ENCODE data around the gene RBBP8NL.

RBBP8NL gene

GRCh38 chr20:62427172-62428001 lies at the start of gene RBBP8NL:
RBBP8NL (minus strand) TSS chr20:62427539; CDS start chr20:62419647, 7,892 bp downstream.
- no peak for DNase-seq

DNA sequence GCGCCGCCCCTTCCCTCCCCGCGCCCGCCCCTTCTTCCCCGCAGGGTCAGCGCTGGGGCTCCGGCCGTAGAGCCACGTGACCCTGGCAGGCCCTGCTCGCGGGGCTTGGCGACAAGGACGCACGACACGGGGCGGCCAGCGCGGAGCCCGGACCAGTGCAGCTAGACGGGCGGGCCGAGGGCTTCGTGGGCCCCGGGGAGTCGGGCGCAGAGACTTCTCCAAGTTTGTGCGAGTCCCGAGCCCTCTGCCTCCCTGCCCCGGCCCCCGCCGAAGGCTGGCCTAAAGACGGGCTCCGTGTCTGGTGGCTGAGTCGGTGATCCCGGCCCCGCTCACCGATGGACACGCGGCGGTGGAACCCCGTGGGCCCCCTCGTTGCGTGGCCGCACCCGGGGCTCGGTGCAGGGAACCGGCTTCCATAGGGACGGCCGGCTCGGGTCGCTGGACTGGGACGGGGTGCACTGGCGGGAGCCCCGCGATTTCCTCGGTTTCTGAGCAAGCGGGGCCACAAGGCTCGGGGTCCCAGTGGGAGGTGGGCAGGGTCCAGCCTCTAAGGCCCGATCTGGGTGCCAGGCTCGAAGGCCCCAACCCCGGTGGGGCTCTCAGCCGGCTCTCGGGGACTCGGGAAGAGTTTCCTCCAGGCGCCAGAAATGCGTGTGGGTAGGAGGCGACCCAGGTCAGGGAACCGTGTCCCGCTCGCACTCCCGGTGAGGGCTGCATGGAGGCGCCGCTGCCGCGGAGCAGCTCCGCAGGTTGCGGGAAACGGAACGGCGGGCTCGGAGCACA lies 48.9 kb upstream of the RBBP8NL start:
- no peak for DNase-seq

DNA sequence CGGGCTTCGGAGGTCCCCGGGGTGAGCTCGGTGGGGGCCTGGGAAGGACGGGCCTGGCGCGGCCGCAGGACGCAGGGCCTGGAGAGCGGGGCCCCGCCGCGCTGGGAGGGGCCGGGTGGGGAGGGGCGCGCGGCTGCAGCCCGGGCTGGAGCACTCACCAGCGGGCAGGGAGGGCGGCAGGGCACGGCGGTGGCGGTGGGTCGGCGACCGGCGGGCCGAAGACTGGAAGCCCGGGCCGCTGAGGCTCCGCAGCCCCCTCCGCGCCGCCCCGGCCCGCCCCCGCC lies 48.4 kb upstream of the RBBP8NL start, which contains the start of gene GATA5:
TSS of gene GATA5 (minus strand) at position 224 of the 284 bp plus-strand sequence. CDS start 474 bp downstream, outside the sequence.
- DNase-seq: no peak

GRCh38 chr20:62475027-62475771 lies 47.9 kb upstream of the RBBP8NL start:
- DNase-seq: no peak

DNA sequence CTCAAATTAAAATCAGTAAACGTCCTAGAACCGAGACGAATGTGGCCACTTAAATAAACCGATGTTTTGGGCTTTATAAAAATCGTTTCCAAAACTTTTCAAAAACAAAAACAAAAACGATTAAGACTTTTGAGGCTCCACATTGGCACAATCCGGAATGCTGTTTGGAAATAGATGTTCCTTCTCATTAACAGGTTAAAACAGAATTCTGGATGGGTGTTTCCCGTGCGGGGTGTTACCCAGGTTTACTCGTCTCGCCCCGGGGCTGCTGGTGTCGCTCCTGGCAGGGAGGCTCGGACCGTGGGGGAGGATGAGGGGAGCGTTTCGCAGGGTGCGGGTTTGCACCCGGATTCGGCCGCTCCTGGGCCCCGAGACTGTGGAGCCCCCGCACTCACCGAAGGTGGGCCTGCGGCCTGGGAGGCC lies 47.3 kb upstream of the RBBP8NL start:
- no peak for DNase-seq

- no peak for DNase-seq
Observed at GRCh38 chr20:62473717-62474603, 46.6 kb upstream of the RBBP8NL start.

- DNase-seq: no peak
Observed at GRCh38 chr20:62472941-62473585, 45.7 kb upstream of the RBBP8NL start.

DNA sequence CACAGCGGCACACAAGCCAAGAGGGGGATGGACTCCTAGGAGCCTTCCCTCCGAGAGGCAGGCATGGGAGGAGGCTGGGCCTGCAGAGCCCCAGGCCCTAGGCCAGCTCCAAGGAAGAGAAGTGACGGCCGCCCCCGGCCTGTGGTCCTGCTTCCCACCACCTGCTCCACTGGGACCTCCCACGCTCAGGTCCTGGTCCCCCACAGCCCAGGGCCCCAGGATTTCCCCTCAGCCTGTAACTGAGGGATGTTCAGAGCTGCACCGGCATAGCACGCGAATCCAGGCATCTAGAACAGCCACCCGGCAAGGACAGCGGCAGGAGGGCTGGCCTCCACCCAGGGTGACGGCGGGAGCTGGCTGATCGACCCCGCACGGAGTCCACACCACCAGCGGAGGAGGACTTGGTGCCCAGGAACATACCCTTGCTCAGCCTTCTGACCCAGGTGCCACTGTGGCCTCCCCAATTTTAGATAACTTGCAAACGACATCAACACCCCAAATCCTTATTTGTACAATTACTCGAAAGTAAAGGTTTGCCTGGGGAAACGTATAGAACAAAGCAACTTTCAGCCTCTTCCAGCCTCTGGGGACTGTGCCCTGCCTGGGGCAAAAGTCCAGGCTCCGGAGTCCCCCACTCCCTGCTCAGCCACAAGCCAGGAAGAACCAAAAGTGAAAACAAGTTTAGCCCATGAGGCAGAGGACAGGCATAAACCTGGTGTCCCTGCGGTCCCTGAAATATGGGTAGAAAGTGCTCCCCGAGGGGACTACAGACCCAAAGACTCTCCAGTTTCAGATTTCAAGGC lies 45.0 kb upstream of the RBBP8NL start:
- no peak for DNase-seq

DNA sequence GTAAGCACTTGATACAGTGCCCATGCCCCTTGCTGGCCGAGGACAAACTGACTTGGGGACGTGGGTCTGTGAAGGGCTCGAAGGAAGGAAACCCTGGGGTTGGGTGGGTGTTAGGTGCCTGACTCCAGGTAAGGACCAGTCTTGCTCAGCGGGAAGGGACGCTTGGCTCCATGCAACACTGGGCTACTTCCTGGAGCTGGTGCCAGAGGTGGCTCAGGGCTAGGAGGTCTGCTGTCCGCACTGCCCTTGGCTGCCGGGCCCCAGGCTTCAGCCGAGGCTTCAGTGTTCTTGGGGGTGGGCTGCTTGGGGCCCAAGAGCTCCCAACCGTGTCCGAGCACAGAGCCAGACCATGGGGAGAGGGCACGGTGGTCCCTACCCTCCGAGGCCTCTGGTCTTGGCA lies 43.1 kb upstream of the RBBP8NL start:
- no peak for DNase-seq

- no peak for DNase-seq
Observed at GRCh38 chr20:62470001-62470400, 42.7 kb upstream of the RBBP8NL start.

DNA sequence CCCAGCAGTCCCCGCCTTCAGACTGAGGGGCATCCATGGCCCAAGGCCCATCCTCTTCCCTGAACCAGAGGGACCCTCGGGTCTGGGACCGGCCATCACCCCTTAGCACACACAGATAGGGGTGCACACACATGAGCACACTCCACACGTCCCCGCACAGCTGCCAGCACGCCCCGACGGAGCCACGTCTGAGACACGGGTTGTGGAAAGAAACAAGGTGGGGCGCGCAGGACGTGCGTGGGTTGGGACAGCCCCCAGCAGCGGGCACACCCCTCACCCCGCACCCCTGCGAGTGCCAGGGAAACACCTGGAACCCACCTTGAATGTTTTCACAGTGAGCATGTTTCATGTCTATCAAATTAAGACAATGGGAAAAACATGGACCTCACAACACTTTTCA lies 42.0 kb upstream of the RBBP8NL start:
- no peak for DNase-seq

DNA sequence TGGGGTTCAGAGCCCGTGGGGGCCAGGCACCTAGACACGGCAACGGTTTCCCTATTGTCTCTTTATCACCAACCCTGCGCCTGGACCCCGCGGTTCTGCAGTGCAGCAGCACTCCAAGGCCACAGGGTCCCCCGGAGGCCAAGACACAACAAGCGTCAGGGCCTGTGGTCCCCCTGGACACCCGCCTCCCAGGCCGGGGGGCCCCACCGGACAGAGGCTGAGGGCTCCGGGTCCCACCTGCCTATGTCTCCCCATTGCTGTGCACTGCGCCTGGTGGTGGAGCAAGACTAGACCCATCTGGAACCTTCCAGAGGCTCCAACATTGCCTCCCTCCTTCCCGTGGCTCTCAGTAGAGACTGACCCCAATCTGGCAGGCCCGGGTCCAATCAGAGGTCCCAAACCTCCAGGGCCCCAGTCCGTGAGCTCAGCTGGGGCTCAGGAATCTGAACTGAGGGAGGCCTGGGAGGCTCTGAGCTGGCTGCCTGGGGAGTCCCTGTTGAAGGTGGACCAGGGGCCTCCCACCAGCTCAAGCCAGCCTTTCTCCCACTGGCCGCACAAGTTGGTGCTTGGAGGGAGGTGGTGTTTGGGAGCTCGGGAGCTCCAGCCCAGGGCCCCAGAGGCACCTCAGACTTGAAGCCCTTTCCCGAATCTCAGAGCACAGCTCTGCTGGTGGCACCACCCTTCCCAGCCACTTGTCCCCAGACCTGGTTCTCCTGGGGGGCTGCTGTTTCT lies 39.6 kb upstream of the RBBP8NL start:
- DNase-seq: no peak

DNA sequence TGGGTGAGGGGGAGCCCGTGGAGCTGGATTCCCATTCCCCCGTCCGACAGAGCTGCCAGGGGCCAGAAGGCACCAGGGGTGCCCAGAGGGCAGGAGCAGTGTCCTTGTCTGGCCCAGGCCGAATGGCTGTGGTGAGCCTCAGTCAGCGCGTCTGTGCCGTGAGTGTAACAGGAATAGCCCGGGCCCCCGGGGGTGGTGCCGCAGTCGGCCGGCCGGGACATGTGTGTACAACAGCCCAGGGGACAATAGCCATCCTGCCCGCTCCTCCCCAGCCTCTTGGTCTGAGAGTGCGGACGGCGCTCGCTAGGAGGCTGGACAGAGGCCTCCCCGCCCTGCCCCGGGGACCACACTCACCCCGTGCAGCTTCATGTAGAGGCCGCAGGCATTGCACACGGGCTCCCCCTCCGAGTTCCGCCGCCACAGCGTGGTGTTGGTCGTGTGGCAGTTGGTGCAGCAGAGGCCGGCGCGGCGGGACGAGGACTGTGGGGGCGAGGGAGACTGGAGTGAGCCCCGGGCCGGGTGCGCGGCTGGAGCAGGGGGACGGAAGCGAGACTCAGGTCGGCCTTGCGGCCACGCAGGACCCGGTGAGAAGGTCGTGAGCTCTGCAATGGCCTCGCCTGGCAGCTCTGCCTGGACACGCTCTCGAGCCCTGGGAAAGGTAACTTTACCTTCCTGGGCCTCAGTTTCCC lies 38.9 kb upstream of the RBBP8NL start:
- DNase-seq: no peak

DNA sequence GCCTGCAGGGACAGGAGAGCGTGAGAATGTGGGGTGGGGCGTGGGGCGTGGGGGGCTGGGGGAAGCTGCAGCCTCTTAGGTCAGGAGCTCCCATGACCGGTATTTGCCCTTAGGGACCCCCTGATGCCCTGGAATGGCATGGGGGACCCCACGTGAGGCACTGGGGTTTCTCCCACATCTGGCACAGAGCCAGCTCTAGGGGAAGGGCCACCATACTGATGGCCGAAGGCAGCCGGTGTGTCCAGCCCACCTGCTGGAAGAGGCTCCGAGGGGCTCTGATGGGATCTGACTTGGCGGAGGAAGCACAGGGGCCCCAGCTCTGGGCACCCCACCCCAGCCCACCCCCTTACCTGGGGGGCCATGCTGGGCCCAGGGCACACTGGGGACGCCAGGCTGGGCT lies 37.7 kb upstream of the RBBP8NL start:
- no peak for DNase-seq

- no peak for DNase-seq
Observed at GRCh38 chr20:62464425-62464770, 37.1 kb upstream of the RBBP8NL start.

- no peak for DNase-seq
Observed at GRCh38 chr20:62463651-62464424, 36.5 kb upstream of the RBBP8NL start.

DNA sequence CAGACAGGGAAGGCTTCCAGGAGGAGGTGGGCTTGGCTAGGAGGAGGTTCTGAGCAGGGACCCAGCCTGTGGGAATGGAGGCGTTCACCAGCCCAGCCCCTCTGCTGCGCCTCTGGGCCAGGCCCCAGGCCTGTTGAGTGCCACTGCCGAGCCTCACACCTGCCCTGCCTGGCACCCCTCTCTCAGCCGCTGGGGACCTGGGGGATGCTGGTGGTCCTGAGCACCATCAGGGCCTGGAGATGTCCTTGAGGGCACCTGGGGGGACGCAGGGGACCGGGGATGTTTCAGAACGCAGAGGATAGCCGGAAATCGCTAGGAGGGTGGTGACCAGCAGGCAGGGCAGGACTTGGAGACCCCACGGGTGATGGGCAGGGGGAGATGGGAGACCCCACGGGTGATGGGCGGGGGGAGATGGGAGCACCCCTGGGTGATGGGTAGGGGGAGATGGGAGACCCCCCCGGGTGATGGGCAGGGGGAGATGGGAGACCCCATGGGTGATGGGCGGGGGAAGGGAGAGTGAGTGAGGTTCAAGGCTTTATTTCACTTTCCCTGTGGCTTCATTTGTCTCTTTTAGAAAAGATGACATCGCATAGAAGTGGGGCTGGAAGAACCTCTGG lies 35.7 kb upstream of the RBBP8NL start:
- DNase-seq: no peak

- DNase-seq: no peak
Observed at GRCh38 chr20:62461834-62462233, 34.5 kb upstream of the RBBP8NL start.

- DNase-seq: no peak
Observed at GRCh38 chr20:62461157-62461556, 33.8 kb upstream of the RBBP8NL start.
